ENCODE data around the gene FHIT.

DNA sequence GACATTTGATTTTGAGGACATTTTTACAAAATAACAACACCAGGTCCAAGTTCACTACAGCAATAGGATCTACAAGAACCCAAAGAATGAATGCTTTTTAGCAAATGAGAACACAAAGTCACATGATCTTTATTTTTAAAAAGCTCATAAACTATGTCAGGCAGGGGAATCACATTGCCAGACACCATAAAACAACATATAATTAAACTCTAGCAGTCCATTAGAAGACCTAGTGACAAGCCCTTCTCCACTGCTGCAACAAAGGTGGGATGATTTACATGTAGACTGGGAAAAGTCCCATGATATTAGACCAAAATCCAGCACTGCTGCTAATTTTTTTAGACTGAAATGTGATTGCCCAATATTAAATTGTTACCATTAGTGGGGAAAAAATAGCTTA is 92.6 kb downstream of the FHIT start:
- TF ChIP-seq EZH2 (IDR thresholded peaks at IDR 0.05; ENCODE audit: insufficient read depth, poor library complexity, severe bottlenecking), result no peak
- no peak for TF ChIP-seq EZH2phosphoT487 (IDR thresholded peaks at IDR 0.05; ENCODE audit: insufficient read depth, low read depth)

Measured in GM23248 (cell line).